ENCODE data around the gene CLASP1. TPM values are rescaled to one million over a fixed set of nuclear protein-coding genes. Genes with fewer than 3 reads are reported as not detected.

CLASP1 gene
- total RNA-seq, 1 experiment from 2014 or later, result 49.2 TPM

- no peak for DNase-seq (ENCODE audit: low read depth, low spot score)
- ChIA-PET CTCF (no interaction called here), POLR2A (no interaction called here)
- in situ Hi-C loops (cut with HindIII; ENCODE audit: low pct_unique_long_range_greater_than_20kb, low sequenced_read_pairs) (no loop called here), intact Hi-C loops (cut with micrococcal nuclease; ENCODE audit: unreplicated experiment) (no loop called here)
- no peak for ATAC-seq
- no peak for TF ChIP-seq REST (IDR thresholded peaks at IDR 0.05; ENCODE audit: insufficient read depth in 1 of 2, low read depth in 2 of 2, low read length in 1 of 2)
- no peak for TF ChIP-seq POLR2AphosphoS5 (IDR thresholded peaks at IDR 0.05; ENCODE audit: low read depth, low read length)
- no peak for TF ChIP-seq CTCF (IDR thresholded peaks at IDR 0.05)
- TF ChIP-seq SIN3A (IDR thresholded peaks at IDR 0.05; ENCODE audit: borderline replicate concordance, insufficient read depth, low read depth, low read length), result no peak
- TF ChIP-seq TCF7L2 (IDR thresholded peaks at IDR 0.05; ENCODE audit: low read depth, low read length), result no peak
- Histone ChIP-seq H3K36me3 (ENCODE audit: control insufficient read depth, insufficient read depth, low read length) (no peaks in the 10 kb centered on the region), H3K27ac (ENCODE audit: low read length) (no peak overlapping the region), H3K27me3 (ENCODE audit: control insufficient read depth, insufficient read depth, low read length) (no peaks in the 10 kb centered on the region), H3K4me3 (ENCODE audit: low read depth in 2 of 2, low read length in 2 of 2) (no peak overlapping the region), H3K9me3 (ENCODE audit: control insufficient read depth, insufficient read depth, low read depth, low read length) (no peaks in the 10 kb centered on the region), H3K4me1 (ENCODE audit: control insufficient read depth, insufficient read depth, low read length) (no peaks in the 10 kb centered on the region)
- no TSS peak for BruUV-seq (replicated peaks)
These were observed 22.3 kb downstream of the CLASP1 start for GRCh38 chr2:121626777-121627524.

GRCh38 chr2:121625953-121626352 lies 23.3 kb downstream of the CLASP1 start:
- Histone ChIP-seq H3K27me3 (ENCODE audit: control insufficient read depth, insufficient read depth, low read length) (no peaks in the 10 kb centered on the region), H3K36me3 (ENCODE audit: control insufficient read depth, insufficient read depth, low read length) (no peaks in the 10 kb centered on the region), H3K4me1 (ENCODE audit: control insufficient read depth, insufficient read depth, low read length) (no peaks in the 10 kb centered on the region), H3K4me3 (ENCODE audit: low read depth in 2 of 2, low read length in 2 of 2) (no peak overlapping the region), H3K27ac (ENCODE audit: low read length) (no peak overlapping the region), H3K9me3 (ENCODE audit: control insufficient read depth, insufficient read depth, low read depth, low read length) (no peaks in the 10 kb centered on the region)
- no peak for TF ChIP-seq REST (IDR thresholded peaks at IDR 0.05; ENCODE audit: insufficient read depth in 1 of 2, low read depth in 2 of 2, low read length in 1 of 2)
- no peak for TF ChIP-seq POLR2AphosphoS5 (IDR thresholded peaks at IDR 0.05; ENCODE audit: low read depth, low read length)
- TF ChIP-seq SIN3A (IDR thresholded peaks at IDR 0.05; ENCODE audit: borderline replicate concordance, insufficient read depth, low read depth, low read length), result no peak
- no peak for TF ChIP-seq TCF7L2 (IDR thresholded peaks at IDR 0.05; ENCODE audit: low read depth, low read length)
- TF ChIP-seq CTCF (IDR thresholded peaks at IDR 0.05), result no peak
- BruUV-seq (replicated peaks), result no TSS peak
- DNase-seq (ENCODE audit: low read depth, low spot score), result no peak
- ChIA-PET POLR2A (no interaction called here), CTCF (interaction anchor here (0.6 kb wide), 1 partner anchor 87 kb away, joined by 6 read pairs; no protein-coding TSS in a partner anchor)
- intact Hi-C loops (cut with micrococcal nuclease; ENCODE audit: unreplicated experiment) (no loop called here), in situ Hi-C loops (cut with HindIII; ENCODE audit: low pct_unique_long_range_greater_than_20kb, low sequenced_read_pairs) (no loop called here)
- no peak for ATAC-seq
